Ramos (cell line): ENCODE measurements around the gene CCNE1.
"Not testable (repeated sequence)": the region's sequence is repeated elsewhere in the genome, so short reads cannot be mapped to it uniquely, and the experiment has no call there.

ENCODE experiments used
- in situ Hi-C: fragments of 300-500 bp; cut with MboI; formaldehyde crosslinking; loops from one replicate; pipeline ENCODE4 v1.14.3; 2022; ENCODE audit warnings: low sequenced_read_pairs; ENCODE audit not compliant: unreplicated experiment

Gene CCNE1

GRCh38 chr19:29785360-29785759 lies 26.4 kb upstream of the CCNE1 start:
- in situ Hi-C loops = no loop called here

- in situ Hi-C loops = no loop called here
Measured at GRCh38 chr19:29785955-29786589, 25.7 kb upstream of the CCNE1 start.

- in situ Hi-C loops = no loop called here
Measured at GRCh38 chr19:29787281-29787680, 24.5 kb upstream of the CCNE1 start.

DNA sequence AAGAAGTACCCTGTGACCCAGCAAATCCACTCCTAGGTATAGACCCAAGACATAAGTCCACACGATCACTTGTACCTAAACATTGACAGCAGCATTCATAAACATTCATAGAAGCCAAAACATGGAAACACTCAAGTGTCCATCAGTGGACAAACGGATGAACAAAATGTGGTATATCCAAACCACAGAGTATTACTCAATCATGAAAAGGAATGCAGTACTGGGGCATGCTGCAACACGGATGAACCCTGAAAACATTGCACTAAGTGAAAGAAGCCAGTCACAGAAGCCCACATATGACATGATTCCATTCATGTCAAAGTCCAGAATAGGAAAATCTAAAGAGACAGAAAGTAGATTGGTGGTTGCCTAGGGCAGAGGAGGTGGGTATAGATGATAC lies 22.8 kb upstream of the CCNE1 start:
- in situ Hi-C loops = no loop called here

DNA sequence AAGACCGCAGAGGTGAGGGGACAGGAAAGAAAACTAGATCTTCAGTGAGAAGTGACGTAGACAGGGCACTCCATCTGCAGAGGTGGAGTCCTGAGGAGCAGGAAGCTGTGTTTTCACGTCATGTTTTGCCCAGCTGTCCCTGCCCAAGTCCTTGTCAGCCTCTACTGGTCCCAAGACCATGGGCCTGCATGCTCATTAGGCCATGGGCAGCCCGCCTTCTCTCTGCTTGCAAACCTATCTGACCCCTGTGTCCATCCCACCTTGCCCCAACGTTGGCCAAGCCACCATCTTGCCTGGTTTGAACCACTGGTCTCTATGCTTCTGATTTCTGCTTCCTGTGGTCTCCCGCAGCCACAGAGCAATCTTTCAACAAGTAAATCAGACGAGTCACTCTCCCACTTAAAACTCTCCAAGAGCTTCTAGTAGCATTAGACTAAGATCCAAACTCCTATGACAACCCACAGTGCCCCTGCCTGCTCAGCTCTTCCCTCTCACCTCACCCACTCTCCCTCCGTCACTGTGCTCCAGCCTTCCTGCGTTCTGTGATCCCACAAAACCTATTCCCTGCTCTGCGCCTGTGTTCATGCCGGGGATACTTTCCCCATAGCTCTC lies 18.6 kb upstream of the CCNE1 start:
- in situ Hi-C loops = no loop called here

GRCh38 chr19:29794490-29794889 lies 17.3 kb upstream of the CCNE1 start:
- in situ Hi-C loops = not testable (repeated sequence)

GRCh38 chr19:29795461-29796172 lies 16.2 kb upstream of the CCNE1 start:
- in situ Hi-C loops = no loop called here

DNA sequence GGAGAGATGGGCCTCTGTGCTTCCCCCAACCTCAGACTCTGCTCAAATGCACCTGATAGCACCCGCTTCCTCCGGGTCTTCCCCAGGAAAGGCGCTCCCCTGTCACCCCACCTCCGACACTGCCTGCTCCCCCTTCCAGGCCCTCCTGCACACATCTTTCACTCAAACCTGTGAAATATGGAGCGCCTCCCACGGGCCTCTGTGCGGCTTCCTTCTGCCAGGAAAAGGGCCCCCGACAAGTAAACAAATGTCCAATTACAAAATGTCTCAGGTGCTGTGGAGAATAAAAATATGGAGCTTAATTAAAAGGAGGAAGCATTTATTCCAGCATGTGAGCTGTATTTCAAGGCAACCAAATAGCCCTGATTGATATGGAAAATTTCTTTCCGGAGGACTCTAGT lies 15.6 kb upstream of the CCNE1 start:
- in situ Hi-C loops = no loop called here

DNA sequence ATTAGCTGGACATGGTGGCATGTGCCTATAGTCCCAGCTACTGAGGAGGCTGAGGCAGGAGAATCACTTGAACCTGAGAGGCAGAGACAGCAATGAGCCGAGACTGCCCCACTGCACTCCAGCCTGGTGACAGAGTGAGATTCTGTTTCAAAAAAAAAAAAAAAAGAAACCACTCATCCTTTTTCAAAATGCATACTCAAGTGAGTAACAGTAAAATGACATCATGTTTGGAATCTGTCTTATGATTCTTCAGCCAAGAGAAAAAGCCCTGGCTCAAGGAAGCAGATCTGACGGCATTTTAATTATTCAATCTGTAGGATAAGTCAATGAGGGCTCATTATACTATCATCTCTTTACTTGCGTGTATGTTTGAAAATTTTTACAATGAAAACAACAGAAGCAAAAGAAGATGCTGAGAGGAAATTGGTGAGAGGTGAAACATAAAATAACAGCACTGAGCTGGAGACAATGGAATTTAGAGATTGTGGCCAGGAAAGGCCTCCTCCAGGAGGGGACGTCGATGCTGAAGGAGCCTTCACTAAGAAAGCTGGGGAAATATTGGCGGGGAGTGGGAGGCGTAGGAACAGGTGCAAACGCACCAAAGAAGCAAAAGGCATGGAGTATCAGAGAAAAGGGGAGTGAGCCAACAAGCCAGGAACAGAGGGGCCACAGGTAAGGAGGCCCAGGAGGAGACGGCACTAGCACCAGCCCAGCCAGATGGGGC lies 12.9 kb upstream of the CCNE1 start:
- in situ Hi-C loops = no loop called here

- in situ Hi-C loops = no loop called here
Measured at GRCh38 chr19:29800100-29800825, 11.5 kb upstream of the CCNE1 start.

GRCh38 chr19:29803951-29804350 lies 7.8 kb upstream of the CCNE1 start:
- in situ Hi-C loops = not testable (repeated sequence)

- in situ Hi-C loops = no loop called here
Measured at GRCh38 chr19:29804493-29804892, 7.3 kb upstream of the CCNE1 start.

- in situ Hi-C loops = no loop called here
Measured at GRCh38 chr19:29805031-29805965, 6.5 kb upstream of the CCNE1 start.

GRCh38 chr19:29806098-29806866 lies 5.5 kb upstream of the CCNE1 start:
- in situ Hi-C loops = no loop called here

GRCh38 chr19:29807178-29807577 lies 4.6 kb upstream of the CCNE1 start:
- in situ Hi-C loops = no loop called here

GRCh38 chr19:29807870-29808405 lies 3.9 kb upstream of the CCNE1 start:
- in situ Hi-C loops = no loop called here

GRCh38 chr19:29809795-29810503 lies 1.8 kb upstream of the CCNE1 start:
- in situ Hi-C loops = no loop called here

- in situ Hi-C loops = no loop called here
Measured at GRCh38 chr19:29810504-29810871, 1.3 kb upstream of the CCNE1 start.
